ENCODE data around the gene FERMT2. TPM values are rescaled to one million over a fixed set of nuclear protein-coding genes. Genes with fewer than 3 reads are reported as not detected.

FERMT2 gene, protein sequence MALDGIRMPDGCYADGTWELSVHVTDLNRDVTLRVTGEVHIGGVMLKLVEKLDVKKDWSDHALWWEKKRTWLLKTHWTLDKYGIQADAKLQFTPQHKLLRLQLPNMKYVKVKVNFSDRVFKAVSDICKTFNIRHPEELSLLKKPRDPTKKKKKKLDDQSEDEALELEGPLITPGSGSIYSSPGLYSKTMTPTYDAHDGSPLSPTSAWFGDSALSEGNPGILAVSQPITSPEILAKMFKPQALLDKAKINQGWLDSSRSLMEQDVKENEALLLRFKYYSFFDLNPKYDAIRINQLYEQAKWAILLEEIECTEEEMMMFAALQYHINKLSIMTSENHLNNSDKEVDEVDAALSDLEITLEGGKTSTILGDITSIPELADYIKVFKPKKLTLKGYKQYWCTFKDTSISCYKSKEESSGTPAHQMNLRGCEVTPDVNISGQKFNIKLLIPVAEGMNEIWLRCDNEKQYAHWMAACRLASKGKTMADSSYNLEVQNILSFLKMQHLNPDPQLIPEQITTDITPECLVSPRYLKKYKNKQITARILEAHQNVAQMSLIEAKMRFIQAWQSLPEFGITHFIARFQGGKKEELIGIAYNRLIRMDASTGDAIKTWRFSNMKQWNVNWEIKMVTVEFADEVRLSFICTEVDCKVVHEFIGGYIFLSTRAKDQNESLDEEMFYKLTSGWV
- total RNA-seq, result 210 TPM

DNA sequence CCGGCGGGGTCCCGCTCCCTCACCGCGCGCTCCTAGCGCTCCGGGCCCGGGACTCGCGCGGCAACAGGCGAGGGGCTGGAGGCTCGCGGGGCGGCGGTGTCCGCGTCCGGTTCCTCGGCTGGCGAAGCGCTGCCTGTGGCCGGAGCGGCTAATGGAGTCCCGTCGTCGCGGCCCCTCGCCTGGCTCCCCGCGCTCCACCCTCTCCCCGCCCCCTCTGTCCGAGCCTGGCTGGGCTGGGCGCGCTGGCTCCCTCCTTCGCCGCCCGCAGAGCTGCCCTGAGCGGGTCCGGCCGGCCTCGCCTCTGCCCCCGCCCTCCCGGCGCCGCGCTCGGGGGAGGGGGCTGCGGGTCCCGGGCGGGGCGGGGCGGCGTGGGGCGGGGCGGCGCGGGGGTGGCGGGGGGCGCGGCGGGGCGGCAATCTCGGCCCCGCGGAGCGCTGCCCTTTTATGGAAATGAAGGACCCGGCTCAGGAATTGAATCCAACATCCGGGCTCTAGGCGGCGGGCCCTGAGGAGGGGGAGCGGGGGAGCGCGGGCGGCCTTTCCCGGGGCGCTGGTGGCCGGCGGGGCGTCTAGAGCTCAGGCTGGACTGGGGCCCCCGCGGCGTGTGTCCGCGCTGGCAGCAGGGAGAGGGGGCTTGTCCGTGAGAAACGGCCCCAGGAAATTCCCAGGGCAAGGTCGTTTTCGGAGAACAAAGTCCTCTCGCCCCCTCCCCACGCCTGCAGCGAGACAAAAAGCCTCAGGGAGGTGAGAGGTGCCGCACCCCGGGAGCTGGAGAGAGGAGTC is at the start of gene FERMT2:
FERMT2 (minus strand) TSS at position 153 of the 783 bp plus-strand sequence. CDS start 482 bp downstream, outside the sequence.
- ATAC-seq (peak; percentile 93), DNase-seq (ENCODE audit: low spot score) (peak; percentile 92)
- intact Hi-C loops (cut with DNase I), result no loop called here

DNA sequence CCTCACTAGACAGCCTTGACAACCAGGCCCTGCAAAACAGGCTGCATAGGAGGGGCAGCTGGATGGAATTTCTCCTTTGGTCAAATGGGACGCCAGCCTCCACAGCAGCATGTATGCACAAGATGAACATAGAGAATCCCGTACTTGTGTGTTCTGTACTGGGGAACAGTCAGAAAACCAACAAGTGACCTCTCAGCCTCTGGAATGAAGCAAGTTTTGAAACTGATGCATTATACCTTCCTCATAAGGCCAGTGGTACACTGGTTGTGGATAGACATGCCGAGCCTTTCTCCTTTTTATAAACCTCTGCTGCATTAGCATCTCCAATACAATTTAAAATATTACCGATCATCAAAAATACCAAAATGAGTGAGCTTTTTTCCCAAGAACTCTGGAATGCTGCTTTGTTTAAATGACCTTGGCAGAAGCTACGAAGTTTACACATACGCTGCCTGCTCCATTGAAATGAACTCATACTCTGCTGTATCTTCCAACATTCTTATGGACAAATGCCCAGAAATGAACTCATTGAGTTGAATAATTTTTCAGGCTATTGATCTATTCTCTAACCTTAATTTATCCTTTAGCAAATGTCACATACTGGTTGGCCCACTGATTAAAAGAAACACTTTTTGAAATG is 47.6 kb upstream of the FERMT2 start:
- intact Hi-C loops (cut with DNase I), result no loop called here
- DNase-seq (ENCODE audit: low spot score) (no peak), ATAC-seq (peak; percentile 37)

DNA sequence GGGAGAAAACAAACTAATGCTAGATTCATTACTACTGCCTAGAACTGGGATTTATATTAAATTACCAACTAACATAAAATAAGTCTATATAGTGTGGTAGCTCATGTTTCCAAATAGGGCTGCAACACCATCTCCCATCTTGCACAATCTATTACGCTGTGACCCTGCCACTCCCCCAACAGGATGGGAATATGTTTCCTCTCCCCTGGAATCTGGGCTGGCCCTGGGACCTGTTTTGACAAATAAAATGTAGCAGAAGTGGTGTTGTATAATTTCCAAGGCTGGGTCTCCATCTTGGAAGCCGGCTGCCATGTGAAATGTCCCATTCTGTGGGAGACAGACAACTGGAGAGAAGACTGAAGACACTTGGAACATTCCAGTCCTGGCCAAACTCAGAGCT is 45.6 kb upstream of the FERMT2 start:
- intact Hi-C loops (cut with DNase I), result no loop called here
- no peak for ATAC-seq
- DNase-seq (ENCODE audit: low spot score), result no peak

DNA sequence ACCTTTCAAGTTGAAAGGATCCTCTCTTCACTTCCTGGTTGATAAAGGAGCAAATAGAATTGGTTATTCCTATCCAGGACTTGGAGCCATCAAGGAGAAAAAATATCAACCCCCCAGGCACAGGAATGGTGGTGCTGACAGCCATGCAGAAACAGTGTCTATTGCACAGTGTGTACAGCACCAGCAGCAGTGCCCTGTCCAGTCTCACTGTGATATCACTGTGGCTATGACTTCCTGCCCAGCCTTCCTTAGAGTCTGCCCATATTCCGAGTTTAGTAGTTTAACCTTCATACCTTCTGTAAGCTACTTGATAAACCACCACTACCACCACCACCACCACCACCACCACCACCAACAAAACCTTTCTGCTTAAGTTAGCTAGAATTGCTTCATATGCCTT is 45.1 kb upstream of the FERMT2 start:
- intact Hi-C loops (cut with DNase I), result no loop called here
- DNase-seq (ENCODE audit: low spot score) (no peak), ATAC-seq (no peak)

DNA sequence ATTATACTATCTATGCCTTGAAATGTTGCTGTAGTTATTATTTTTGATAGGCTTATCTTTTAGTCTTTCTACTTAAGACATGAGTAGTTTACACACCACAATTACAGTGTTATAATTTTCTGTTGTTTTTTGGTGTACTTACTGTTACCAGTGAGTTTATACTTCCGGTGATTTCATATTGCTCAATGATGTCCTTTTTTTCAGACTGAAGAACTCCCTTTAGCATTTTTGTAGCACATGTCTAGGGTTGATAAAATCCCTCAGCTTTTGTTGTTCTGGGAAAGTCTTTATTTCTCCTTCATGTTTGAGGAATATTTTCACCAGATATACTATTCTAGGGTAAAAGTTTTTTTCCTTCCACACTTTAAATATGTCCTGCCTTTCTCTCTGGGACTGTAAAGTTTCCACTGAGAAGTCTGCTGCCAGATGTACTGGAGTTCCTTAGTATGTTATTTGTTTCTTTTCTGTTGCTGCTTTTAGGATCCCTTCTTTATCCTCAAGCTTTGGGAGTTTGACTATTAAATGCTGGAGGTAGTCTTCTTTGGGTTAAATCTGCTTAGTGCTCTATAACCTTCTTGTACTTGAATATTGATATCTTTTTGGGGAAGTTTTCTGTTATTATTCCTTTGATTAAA is 41.5 kb upstream of the FERMT2 start:
- ATAC-seq (no peak), DNase-seq (ENCODE audit: low spot score) (no peak)
- intact Hi-C loops (cut with DNase I), result no loop called here

DNA sequence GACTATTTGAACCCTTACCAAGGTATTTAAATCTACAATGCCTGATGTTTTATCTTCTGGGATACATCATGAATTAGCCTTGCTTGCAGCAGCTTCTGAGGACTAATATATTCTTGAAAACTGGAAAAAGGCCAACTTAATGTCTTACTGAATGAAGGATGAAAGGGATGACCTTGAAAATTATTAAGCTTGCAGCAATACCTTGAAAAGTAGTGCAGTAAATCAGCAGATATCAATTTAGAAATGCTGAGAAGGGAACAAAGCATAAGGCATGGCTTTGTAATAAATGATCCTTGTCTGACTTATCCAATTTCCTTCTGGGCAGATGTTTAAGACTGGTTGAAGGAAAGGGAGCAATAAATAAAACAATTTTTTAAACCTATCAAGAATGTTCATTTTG is 37.3 kb upstream of the FERMT2 start:
- intact Hi-C loops (cut with DNase I), result no loop called here
- DNase-seq (ENCODE audit: low spot score) (no peak), ATAC-seq (no peak)

DNA sequence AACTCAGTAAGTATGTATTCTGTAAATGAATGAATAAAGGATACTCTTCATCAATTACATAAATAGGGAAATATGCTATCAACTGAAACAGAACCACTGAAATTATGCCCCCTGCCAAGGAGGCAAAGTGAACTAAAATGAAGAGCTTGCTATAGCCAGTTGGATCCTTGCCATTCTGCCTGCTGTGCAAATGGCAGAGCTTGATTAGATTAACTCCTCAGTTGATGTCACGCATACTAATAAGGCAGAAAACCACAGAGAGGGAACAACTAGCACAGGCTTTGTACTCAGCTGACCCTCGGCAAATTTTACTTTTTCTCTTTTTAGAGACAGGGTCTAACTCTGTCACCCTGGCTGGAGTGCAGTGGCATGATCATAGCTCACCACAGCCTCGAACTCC is 36.7 kb upstream of the FERMT2 start:
- no peak for ATAC-seq
- intact Hi-C loops (cut with DNase I), result no loop called here
- no peak for DNase-seq (ENCODE audit: low spot score)

DNA sequence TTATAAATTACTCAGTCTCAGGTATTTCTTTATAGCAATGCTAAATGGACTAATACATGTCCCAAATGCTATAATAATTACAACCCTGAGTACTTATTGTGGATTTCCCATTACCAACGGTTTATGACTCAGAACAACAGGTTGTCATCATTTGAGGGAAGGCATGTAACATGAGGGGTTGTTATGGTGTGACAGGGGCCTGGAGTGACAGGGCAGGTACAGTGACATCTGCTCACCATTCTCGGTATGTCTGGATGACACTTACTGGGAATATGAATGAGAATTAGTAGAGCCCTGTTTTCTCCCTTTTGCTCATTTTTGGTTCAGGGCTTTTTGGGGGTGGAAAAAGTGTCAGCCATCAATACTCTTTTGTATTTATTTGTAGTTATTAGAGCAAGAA is 36.2 kb upstream of the FERMT2 start:
- ATAC-seq, result no peak
- intact Hi-C loops (cut with DNase I), result no loop called here
- no peak for DNase-seq (ENCODE audit: low spot score)

DNA sequence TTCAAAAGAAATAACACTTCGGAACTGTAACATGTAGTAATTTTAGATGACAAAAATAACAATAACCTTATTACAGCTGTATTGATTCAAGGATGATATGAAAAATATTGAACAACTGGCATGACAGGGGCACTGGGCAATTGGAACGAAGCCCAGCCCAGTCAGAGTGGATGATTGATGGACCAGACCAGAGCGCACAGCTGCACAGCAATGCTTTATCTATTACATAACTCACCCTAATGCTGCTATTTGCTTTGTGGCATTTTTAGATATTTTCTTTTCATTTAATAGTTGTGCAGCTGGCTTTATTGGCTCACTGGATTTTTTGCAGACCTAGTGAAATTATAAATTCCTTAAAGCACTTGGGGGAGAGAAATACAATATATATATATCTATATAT is 26.9 kb upstream of the FERMT2 start:
- DNase-seq (ENCODE audit: low spot score) (no peak), ATAC-seq (peak; percentile 60)
- intact Hi-C loops (cut with DNase I), result no loop called here

DNA sequence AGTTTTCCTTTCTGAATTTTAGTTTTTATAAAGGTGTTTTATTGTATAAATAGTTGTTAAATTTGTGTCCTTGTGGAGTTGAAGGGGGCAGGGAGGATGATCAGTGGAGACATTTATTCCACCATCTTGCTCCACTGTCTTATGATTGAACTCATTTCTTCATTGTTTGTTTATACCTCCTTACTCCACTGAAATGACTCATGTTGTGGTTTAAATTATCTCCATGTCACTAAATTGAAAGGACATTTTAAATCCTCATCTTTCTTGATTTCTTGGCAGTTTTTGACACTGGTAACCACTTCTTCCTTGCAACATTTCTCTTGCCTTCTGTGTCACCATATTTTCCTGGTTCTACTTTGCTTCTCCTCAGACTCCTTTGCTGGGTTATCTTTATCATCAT is 23.6 kb upstream of the FERMT2 start:
- no peak for ATAC-seq
- intact Hi-C loops (cut with DNase I), result no loop called here
- DNase-seq (ENCODE audit: low spot score), result no peak

DNA sequence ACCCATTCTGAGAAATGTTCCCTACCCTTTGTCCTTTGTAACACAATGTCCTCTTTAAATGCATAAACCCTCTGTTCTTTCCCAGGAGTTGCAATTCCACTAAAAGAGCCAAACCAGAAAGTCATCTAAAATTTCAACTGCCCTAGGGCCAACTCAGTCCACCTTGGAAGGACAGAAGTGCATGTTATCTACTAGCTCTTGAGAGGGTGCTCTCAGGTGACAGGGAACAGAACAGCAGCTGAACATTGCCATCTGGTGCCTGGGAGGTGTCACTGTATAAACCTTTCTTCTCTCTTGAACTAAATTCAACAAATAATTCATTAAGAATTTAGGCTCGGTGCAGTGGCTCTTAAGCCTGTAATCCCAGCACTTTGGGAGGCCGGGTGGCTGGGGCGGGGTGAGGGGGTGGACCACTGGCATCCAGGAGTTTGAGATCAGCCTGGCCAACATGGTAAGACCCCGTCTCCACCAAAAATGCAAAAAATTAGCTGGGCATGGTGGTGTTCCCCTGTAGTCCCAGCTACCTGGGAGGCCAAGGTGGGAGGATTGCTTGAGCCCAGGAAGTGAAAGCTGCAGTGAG is 10.3 kb upstream of the FERMT2 start:
- DNase-seq (ENCODE audit: low spot score), result peak; percentile 66
- peak; percentile 92 for ATAC-seq

DNA sequence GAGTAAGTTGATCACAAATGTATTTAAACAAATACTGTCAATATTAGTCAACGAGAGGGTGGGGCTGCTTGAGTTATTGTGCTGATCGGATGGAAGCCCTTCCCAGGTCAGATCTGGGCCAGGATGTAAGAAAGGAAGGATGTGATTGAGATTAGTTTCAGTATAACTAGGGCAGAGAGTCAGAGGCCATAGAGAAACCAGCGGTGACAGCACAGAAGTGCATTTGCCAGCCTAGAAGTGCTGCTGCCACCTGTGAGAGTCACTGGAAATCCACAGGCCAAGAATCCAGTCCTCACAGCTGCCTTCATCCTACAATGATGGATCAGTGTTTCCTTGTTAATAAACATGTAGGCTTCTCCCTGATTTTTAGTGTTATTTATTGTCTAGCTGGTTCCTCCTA is 9.8 kb upstream of the FERMT2 start:
- ATAC-seq, result peak; percentile 47
- intact Hi-C loops (cut with DNase I), result loop anchor here (10.0 kb wide), 1 partner anchor 94 kb away; no protein-coding TSS in a partner anchor
- DNase-seq (ENCODE audit: low spot score), result no peak

More for the DNA sequence above, 10.3 kb upstream of the FERMT2 start:
- intact Hi-C loops (cut with DNase I), result loop anchor here (10.0 kb wide), 1 partner anchor 94 kb away; no protein-coding TSS in a partner anchor

DNA sequence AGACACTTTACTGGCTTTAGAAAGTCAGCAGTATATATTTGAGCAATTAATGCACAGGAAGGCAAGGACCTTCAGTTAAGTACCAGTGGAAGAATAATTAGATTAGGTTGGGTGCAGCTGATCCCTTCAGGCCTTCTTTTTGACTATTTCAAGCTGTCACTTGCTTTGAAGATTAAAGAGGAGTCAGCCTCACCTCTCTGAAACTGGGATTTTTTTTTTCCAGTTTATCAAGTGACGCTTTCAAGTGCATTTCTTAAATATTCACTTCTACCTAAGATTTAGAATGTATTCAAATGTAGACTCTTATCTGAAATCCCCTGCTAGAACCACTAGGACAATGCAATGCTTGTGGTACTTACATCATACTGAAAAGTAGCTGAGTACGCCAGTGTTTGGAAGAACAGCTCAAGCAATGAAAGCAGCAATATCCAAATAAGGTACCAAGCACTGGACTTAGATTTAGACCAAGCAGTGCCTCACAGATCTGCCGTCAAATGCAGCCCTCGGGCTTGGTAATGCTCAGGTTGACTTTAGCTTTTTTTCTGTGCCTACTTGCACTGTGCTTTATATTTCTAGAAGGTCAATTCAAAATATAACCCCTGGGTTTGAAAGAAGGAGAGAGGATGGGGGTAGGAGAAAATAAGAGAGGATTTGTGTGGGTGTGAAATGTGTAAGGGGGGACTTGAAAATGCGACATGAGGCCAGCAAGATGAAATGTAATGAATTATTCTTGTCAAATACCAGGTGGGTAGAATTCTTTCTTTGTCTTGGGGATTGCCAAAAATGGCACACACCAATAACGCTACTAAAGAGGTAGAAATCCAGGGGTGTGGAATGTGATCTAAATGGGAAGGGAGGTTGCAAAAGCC is 3.7 kb upstream of the FERMT2 start:
- intact Hi-C loops (cut with DNase I), result no loop called here
- ATAC-seq, result no peak
- DNase-seq (ENCODE audit: low spot score), result no peak

DNA sequence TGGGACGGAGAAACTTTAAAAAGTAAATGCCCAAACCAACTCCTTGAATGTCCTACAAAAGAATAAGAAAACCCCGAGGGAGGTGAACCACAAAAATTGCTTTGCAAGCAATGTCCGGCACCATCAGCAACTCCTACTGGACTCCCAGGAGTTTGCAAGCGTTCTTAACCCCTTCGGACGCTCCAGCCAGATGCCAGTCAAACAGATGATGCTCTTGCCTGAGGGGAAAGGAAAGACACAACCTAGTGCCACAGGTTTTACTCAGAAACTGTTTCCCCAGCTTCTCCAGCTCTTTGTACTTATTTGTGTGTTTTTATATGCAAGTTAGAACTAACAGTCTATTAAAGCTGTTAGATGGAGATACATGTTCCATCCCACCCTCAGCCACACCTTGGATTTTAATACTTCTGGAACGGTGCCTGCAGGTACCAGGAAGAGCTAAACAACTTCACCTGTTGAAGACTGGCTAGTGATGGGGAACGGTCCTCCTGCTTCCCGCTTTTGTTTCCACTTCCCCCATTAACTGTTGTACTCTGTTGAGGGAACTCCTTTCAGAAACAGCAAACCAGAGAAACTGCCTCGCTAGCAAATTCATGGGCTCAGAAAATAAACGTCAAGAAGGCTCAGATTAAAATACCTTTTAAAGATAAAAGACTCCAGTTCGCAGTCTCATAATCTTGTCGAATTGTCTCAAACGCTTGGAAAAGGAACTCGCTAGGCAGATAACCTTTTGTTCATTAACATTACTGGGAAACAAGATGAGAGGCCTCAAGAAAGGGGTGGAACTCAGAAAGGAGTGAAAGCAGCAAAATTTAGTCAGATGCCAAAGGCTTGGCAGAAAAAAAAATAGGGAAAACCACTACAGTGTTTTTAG is 1.1 kb upstream of the FERMT2 start:
- intact Hi-C loops (cut with DNase I), result no loop called here
- ATAC-seq, result peak; percentile 71
- DNase-seq (ENCODE audit: low spot score), result no peak

DNA sequence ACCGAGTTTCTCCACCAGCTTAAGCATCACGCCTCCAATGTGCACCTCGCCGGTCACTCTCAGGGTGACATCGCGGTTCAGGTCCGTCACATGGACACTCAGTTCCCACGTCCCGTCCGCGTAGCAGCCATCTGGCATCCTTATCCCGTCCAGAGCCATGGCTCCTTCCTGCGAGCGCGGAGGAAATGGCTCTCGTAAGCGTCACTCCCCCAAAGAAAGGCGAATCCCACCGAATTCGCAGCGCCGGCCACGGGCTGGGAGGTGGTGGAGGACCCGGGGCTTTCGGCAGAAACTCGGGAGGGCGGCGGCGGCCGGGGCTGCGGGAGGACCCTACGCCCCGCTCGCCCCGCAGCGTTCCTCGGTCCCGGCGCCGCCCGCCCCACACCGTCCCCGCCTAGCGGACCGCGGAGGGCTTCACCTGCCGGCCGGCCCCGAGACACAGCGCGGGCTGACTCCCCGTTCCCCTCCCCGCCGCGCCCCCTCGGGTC is 396 bp downstream of the FERMT2 start:
- intact Hi-C loops (cut with DNase I), result no loop called here
- DNase-seq (ENCODE audit: low spot score) (peak; percentile 78), ATAC-seq (peak; percentile 8)

DNA sequence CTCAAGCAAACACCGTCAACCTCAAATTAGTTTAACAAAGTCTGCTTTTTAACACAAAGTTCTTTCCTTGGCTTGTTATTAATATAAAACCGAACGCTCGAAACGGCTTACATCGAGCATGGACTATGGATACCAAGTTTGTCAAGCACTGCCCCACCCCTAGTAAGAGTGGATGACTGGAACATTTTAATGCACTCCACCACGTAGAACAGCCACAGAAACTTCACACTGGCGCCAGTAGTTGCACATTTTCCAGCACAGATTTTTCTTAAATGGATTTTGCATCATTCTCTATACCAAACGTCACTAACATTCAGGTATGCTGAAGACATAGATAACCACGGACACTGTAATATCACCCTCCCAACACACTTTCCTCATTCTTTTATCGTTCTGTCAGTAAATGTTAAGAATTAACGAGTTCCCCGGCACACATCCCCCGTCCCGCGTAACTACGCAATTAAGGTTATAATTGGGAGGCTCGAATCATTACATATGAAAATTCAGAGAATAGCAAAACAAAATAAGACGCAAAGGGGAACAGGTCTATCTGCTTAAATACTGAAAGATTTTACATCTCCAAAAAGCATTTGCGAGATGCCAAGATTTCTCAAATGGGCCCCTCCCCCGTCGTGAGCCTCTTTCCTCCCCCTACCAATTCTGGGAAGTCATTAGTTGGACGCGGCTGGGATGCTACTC is 990 bp downstream of the FERMT2 start:
- intact Hi-C loops (cut with DNase I), result no loop called here
- peak; percentile 61 for ATAC-seq
- no peak for DNase-seq (ENCODE audit: low spot score)
